Measurements from ENCODE around the gene FCHSD2.

Gene FCHSD2

DNA sequence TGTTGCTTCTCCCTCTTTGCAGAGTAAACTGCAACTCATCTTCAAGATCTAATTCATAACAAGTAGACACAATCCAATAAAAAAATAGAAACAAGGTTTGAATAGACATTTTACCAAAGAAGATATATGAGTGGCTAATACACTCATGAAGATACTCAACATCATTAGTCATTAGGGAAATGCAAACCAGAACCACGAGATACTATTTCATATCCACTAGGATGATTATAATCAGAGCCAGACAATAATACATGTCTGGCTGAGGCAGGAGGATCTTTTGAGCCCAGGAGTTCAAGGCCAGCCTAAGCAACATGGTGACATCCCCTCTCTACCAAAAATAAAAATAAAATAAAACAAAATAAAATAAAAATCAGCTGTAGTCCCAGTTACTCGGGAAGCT, 242.9 kb downstream of the FCHSD2 start:
- H3K4me1 Mint-ChIP-seq = no peaks in the 10 kb centered on the region
- no peak for DNase-seq

DNA sequence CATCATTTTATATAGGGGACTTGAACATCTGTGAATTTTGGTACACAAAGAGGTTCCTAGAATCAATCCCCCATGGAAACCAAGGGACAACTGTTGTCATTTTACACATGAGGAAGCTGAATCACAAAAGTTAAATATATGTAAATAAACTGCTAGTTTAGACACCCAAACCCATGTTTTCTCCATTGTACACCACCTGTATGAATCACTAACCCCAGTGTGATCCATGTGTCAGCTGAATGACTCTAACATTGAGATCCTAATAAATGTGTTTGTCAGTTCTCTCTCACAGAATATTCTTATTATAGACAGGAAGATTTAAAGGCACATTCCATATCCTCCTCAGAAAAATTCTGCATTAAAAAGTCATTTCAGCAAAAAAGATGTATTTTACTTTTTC, 244.6 kb downstream of the FCHSD2 start:
- Mint-ChIP-seq H3K27ac (no peak overlapping the region), H3K36me3 (ENCODE audit: low read depth) (peaks cover 9% of the 10 kb centered on the region), H3K4me3 (no peak overlapping the region), H3K27me3 (ENCODE audit: low read depth, poor library complexity) (no peaks in the 10 kb centered on the region), H3K9me3 (no peaks in the 10 kb centered on the region), H3K4me1 (no peaks in the 10 kb centered on the region)
- TF ChIP-seq, protein P1, sequence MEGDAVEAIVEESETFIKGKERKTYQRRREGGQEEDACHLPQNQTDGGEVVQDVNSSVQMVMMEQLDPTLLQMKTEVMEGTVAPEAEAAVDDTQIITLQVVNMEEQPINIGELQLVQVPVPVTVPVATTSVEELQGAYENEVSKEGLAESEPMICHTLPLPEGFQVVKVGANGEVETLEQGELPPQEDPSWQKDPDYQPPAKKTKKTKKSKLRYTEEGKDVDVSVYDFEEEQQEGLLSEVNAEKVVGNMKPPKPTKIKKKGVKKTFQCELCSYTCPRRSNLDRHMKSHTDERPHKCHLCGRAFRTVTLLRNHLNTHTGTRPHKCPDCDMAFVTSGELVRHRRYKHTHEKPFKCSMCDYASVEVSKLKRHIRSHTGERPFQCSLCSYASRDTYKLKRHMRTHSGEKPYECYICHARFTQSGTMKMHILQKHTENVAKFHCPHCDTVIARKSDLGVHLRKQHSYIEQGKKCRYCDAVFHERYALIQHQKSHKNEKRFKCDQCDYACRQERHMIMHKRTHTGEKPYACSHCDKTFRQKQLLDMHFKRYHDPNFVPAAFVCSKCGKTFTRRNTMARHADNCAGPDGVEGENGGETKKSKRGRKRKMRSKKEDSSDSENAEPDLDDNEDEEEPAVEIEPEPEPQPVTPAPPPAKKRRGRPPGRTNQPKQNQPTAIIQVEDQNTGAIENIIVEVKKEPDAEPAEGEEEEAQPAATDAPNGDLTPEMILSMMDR (IDR thresholded peaks at IDR 0.05) = no peak
- DNase-seq = no peak

More for the DNA sequence above, 242.9 kb downstream of the FCHSD2 start:
- Mint-ChIP-seq H3K27me3 (ENCODE audit: low read depth, poor library complexity) (no peaks in the 10 kb centered on the region), H3K27ac (no peak overlapping the region), H3K36me3 (ENCODE audit: low read depth) (peaks cover 13% of the 10 kb centered on the region), H3K4me3 (no peak overlapping the region), H3K9me3 (no peaks in the 10 kb centered on the region)
- TF ChIP-seq, protein P1 (IDR thresholded peaks at IDR 0.05) = no peak

DNA sequence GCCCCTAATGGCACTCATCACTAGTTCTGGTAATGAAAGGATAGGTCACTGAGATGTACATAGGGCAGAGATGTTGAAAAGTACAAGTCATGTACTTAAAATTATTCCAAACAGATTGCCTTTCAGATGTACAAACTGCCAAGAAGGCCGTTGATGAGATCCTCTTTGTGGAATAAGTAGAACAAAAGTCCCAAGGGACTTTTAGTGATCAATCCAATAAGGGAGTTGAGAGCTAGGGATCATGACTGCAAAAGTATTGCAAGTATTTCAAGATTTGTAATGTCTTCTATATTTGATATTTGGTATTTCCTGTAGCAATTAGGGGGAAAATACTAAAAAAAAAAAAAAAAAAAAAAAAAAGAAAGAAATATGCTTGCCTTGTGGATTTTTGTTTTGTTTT, 245.7 kb downstream of the FCHSD2 start:
- H3K4me1 Mint-ChIP-seq = no peaks in the 10 kb centered on the region
- no peak for DNase-seq
- H3K27me3 Mint-ChIP-seq (ENCODE audit: low read depth, poor library complexity) = no peaks in the 10 kb centered on the region
- no peaks in the 10 kb centered on the region for H3K9me3 Mint-ChIP-seq
- H3K27ac Mint-ChIP-seq = no peak overlapping the region
- H3K36me3 Mint-ChIP-seq (ENCODE audit: low read depth) = peaks cover 9% of the 10 kb centered on the region
- TF ChIP-seq, protein P1 (IDR thresholded peaks at IDR 0.05) = no peak
- no peak overlapping the region for H3K4me3 Mint-ChIP-seq

DNA sequence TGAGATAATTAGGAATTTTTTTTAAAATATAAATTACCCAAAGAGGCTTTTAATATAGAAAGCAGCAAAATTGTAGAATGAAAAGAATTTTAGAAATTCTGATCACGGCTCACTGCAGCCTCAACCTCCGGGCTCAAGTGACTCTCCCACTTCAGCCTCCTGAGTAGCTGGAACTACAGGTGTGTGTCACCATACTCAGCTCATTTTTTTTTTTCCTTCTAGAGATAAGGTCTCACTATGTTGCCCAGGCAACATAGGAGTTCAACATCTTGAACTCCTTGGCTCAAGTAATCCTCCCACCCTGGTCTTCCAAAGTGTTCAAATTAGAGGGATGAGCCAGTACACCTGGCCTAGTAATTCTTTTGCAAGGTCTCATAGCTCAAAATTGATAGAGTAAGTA, 251.2 kb downstream of the FCHSD2 start:
- Mint-ChIP-seq H3K36me3 (ENCODE audit: low read depth) (peaks cover 23% of the 10 kb centered on the region), H3K4me3 (no peak overlapping the region), H3K27me3 (ENCODE audit: low read depth, poor library complexity) (no peaks in the 10 kb centered on the region), H3K4me1 (no peaks in the 10 kb centered on the region), H3K27ac (no peak overlapping the region), H3K9me3 (no peaks in the 10 kb centered on the region)
- DNase-seq = no peak
- TF ChIP-seq, protein P1 (IDR thresholded peaks at IDR 0.05) = no peak

DNA sequence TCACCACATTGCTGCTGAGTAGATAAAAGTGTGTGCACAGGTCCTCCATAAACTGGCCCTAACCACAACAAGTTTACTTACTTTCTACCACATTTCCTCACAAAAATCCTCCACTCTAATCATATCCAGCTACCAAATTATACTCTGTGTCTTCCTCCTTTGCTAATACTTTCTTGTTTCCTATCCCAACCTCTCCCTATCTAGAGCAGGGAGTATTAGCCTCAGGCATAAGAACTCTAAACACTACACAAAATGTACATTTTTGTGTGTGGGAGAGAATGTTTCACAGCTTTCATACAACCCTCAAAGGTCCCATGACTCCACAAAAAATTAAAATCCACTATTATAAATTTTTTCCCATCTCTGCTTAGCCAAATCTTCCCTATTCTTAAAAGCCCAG, 255.5 kb downstream of the FCHSD2 start:
- Mint-ChIP-seq H3K9me3 (peaks cover under 1% of the 10 kb centered on the region), H3K4me1 (no peaks in the 10 kb centered on the region), H3K27me3 (ENCODE audit: low read depth, poor library complexity) (peaks cover 3% of the 10 kb centered on the region), H3K4me3 (no peak overlapping the region), H3K27ac (no peak overlapping the region), H3K36me3 (ENCODE audit: low read depth) (peaks cover 38% of the 10 kb centered on the region)
- DNase-seq = no peak
- TF ChIP-seq, protein P1 (IDR thresholded peaks at IDR 0.05) = no peak

DNA sequence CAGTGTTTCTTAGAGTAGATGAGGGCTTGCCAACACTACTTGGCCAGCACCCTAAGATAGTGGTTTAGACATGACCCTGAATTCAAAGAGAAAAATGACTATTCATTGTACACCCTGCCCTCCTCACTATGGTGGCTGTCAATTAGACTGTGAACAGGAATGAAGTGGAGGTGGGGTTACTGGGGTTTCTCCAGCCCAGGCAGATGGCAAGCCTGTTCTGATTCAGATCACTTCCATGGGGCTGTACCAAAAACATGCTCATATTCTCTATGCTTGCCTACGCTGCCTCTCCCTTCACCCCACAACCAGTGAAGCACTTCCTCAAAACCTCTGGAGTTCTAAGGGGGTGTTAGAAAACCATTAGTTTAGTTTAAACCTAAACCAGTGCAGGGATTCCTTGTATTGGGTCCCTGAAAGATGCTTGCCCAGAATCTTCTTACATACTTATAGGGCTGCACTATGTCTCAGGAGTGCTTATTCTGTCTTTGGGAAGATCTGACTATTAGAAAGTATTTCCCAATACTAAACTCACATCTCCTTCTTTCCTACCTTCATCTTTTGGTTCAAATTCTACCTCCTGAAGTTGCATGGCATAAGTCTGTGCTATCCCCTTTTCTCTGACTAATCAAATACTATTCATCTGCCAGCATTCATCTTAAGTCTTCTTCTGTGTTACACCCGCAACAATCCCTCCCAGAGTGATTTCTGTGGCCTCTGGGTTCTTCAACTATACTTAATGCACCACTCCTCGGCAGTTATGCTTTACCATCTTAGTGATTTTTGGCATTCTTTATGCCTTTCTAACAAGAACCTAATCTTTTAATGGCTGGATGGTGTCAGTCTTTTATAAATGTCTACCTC, 256.1 kb downstream of the FCHSD2 start:
- H3K4me1 Mint-ChIP-seq = no peaks in the 10 kb centered on the region
- TF ChIP-seq, protein P1 (IDR thresholded peaks at IDR 0.05) = no peak
- H3K27me3 Mint-ChIP-seq (ENCODE audit: low read depth, poor library complexity) = peaks cover 3% of the 10 kb centered on the region
- no peak overlapping the region for H3K27ac Mint-ChIP-seq
- peaks cover 7% of the 10 kb centered on the region for H3K9me3 Mint-ChIP-seq
- no peak for DNase-seq
- H3K4me3 Mint-ChIP-seq = no peak overlapping the region
- peaks cover 44% of the 10 kb centered on the region for H3K36me3 Mint-ChIP-seq (ENCODE audit: low read depth)

Data from nephron progenitor cell (in vitro differentiated cells).